HG02970 (cell line): ENCODE results near the gene TARS3.
A peak's percentile ranks its signal among the peaks of the same experiment; 100 is the strongest.
"Not testable (repeated sequence)": the region's sequence is repeated elsewhere in the genome, so short reads cannot be mapped to it uniquely, and the experiment has no call there.

Experiments
- ATAC-seq: cut with Tn5 transposase; IDR thresholded peaks from one replicate; pipeline ENCODE4 v1.9.1; 2021; ENCODE audit warnings: mild to moderate bottlenecking, moderate library complexity, moderate number of reproducible peaks; ENCODE audit not compliant: unreplicated experiment, low FRiP score

TARS3 gene

DNA sequence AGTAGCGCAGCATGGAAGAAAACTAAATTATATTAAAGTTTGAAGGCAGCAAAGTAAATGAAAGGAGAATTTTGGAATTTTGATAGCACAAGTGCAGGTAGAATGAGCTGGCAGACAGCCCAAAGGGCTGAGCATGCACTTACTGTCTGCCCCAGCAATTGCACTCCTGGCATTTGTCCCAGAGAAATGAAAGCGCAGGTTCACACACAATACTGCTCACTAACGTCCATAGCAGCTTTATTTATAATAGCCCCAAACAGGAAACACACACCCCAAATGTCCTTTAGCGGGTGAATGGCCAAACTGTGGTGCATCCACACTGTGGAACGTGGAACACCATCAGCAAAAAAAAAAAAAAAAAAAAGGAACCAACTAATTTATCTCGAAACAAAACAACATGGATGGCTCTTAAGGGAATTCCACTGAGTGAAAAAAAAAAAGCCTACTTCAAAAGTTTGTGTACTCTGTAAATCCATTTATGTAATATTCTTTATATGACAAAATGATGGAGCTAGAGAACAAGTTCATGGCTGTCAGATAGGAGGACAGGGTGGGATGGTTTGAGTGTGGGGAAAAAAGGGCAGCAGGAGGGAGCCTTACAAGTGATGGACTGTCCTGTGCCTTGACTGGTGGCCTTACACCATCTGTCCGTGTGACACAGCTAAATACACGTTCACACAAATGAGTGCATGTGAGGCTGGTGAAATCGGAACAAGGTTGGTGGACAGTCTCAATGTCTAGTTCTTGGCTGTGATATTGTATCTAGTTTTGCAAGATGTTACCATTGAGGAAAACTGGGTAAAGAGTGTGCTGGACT, 66.1 kb downstream of the TARS3 start:
- no peak for ATAC-seq

DNA sequence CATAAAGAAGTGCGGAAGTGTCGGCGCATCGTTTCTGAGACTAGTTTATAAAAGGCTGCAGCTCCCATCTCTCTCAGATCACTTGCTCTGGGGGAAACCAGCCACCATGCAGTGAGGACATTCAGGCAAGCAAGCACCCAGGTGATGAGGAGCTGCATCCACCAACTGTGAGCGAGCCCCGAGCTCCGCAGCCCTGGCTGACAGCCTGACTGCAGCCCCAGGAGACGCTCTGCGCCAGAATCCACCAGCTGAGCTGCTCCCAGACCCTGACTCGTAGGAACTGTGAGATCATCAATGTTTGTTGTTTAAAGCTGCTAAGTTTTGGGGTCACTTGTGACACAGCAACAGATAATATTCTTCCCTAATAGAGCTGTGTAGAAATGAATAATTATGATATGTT, 67.1 kb downstream of the TARS3 start:
- ATAC-seq, result no peak

DNA sequence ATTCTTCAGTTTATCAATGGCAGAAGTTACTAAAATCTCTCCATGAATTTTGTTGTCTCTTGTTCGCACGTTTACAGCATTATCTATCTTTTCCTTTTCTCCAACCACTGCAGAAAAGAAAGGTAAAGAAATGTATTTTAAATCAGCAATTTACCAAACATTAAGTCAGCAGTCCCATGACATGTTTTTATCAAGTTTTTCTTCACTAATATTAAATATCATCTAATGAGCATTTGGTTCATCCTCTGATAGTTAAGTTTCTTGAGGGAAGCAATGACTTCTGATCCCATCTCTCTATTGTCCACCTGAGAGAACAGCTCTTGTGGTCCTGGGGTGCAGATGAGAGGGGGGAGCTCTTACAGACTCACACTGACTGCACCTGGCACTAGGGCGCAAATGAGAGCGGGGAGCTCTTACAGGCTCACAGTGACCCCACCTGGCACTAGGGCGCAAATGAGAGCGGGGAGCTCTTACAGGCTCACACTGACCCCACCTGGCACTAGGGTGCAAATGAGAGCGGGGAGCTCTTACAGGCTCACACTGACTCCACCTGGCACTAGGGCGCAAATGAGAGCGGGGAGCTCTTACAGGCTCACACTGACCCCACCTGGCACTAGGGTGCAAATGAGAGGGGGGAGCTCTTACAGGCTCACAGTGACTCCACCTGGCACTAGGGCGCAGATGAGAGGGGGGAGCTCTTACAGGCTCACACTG, 69.5 kb downstream of the TARS3 start:
- ATAC-seq, result not testable (repeated sequence)

DNA sequence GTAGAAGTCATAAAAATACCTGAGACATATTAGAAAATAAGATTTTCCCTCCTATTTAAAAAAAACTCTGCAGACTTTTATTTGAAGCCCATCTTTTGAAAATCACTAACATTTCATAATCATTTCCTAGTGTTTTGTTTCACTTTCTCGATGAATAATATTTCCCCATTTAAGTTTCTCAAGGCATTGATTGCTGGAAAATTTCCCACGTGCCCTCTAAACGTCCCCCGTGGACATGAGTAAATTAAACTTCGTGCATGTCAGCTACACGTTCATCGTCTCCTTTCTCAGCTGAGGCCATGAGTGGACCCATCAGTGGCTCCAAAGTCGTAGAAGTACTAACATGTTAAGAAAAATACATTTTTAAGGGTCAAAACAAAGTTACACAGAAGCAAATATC, 70.1 kb downstream of the TARS3 start:
- no peak for ATAC-seq

DNA sequence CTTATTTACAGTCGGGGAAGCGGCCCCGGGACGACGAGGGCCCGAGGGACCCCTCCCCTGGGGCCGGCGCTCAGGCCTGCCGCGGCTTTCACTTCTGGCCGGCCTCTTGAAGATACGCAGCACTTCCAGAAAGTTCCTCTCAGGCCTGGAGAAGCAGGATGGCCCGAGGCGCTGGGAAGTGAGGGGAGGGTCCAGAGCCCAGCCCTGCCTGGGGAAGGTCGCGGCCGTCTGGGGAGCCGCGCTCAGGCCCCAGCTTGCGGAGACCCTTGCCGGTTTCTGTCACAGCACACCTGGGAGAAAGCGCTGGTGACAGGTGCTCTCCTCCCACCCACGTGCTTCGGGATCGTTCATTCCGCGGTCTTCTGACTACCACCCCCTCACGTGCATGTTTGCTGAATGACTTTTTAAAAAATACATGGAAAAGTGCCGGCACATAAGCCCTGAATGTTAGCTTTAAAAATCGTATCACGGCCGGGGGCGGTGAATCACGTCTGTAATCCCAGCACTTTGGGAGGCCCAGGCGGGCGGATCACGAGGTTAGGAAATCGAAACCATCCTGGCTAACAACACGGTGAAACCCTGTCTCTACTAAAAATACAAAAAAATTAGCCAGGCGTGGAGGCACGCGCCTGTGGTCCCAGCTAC, 71.4 kb downstream of the TARS3 start:
- ATAC-seq, result peak; percentile 18

DNA sequence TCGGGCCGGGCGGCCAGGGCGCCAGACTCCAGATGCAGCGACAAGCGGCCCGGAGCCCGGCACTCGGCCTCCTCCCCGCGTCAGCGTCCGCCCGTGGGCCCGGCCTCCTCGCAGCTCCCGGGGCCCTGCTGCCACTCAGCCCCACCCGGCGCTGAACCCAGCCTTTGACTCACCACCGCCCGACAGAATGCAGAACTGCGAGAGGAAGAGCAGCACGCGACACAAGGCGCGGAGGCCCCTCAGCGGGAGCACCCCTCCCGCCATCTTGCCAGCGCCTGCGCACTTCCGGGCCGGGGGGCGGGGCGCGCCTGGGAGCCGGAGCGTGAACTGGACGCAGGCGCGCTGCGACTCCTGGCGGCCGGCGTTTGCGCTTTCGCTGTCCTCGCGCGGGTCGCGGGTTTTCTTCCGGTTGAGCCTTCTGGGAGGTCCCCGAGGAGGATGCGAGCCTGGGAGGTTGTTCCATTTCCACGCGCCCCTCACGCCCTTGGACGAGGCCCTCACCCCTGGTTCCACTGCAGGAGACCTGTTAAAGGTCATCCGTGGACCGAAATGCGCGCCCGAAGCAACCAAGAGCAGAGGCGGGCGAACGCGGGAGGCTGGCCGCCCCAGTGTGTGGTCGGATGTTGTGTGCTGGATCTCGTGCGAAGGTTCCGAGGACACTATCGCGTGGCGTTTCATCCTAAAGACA, 72.0 kb downstream of the TARS3 start, which contains the start of gene TM2D3:
Gene TM2D3, minus strand, starts transcription at position 284 of the 688 bp plus-strand sequence. Its CDS starts 20 bp downstream, at position 264.
- peak; percentile 88 for ATAC-seq

DNA sequence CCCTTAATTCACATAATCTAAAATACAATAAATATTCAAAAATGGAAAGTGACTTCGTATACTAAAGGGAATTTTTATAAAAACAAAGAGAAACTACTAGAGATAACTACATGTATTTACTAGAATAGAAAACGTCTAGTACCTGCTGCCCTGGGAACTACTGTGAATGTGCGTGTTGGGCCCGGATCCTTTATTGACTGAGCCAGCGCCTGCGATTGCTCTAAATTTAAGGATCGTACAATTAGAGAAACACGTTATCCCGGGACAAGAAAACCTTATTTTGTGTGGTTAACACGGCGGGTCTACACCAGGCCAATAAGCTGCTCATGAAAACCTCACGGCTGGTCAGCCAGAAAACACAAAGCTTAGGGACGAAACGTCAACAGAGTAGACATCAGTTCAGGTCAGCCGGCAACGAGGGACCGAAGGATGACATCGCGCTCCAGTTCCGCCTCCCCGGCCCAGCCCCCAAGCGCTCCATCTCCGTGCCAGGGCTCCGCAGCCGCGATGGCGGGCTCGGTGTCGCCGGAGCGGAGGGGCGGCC, 72.6 kb downstream of the TARS3 start:
- no peak for ATAC-seq

DNA sequence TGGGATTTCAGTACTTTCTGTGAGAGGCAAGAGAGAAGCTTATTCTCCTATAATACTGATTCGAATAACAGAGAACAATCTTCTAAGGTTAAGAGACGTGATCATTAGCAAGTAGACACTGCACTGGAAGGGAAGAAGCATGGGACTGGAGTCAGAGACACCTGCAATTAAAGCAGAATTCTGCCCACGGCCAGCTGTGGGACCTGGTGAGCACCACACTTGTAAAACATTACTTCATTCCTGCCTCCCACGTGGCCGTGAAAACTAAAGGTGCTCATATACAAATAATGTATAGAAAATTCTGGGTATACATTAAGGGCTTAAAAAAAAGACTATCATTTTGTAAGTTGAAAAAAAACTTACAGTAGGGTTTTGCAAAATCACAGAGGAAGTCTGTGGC, 74.1 kb downstream of the TARS3 start:
- no peak for ATAC-seq

DNA sequence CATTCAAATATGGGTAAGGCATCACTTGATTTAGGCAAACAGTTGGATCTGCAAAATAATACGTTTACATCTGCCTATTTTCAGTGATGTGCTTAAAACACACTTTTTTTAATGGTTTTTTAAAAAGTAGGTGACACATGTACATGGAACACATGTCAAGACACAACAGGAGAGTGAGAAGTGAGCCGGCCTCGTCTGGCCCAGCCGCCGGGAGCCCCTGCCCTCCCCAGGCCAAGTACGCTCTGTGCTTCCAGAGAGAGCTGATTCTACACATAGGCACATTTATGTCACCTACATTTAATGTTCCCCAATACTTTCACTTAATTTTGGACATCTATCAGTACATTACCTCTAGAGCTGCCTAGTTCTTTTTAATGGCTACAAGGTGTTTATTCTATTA, 75.9 kb downstream of the TARS3 start:
- ATAC-seq, result no peak

DNA sequence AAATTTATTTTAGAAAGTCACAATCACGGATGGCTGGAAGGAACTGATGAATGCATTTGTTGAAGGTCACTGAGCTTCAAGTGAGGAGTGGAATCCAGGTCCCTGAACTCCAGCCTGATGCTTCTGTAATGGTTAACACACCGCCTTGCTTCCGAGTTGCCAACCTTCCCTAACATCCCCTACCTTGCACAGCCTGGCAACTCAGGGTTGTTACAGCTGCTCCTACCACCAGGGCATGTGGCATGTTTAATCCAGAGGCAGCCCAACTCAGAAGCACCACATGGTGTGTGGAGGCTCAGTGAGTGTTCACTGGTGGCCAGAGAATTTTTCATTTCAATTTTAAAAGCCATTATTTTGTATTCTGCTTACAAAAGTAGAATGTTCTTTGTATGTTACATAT, 77.0 kb downstream of the TARS3 start:
- ATAC-seq, result no peak

DNA sequence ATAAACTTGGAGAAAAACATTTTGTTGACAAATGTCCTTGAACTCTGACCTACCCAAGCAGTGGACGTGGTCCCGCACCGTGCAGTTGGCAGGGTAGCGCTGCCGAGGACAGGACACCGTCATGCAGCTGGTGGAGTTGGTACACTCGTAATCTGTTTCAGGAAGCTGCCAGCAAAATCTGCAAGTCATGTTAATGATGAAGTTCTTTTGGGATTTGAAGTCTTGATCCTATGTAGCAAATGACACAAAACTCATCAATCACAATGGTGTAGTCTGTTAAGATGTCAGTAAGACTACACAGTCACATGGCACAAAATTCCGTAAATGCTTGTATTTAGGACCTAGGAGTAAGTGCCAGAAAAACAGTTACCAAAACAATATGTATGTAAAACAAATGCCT, 77.6 kb downstream of the TARS3 start:
- ATAC-seq, result no peak

DNA sequence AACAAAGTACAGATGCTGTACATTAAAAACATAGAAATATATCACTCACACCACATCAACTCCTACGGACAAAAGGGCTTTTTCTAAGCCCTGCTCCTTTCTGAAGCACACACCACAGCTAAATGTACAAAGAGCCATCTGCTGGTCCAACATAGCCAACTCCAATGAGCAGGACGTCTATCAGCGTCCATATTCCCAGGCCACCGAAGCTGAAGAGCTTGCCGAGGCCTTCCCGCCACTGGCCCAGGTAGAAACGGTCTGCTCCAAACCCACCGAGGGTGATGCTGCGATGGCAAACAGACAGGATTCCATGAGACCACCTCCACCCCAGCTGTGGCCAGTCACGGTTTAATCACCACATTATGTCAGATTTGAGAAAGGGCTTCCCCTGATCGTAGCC, 81.9 kb downstream of the TARS3 start:
- no peak for ATAC-seq

DNA sequence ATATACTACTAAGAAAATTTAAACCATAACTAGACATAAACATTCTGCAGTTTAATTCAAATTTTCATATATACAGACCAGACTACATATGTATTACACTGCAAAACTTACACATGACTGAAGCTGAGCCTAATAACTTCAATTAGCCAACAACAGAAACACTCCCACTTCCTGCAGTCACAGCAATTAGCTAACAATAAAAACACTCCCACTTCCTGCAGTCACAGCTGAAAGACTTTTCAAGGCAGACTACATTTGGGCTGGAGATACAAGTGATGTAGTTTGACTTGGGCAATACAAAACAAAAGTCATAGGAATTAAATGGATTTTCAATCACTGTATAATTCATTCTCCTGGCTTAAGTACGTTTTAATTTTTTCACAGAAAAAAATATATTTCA, 82.4 kb downstream of the TARS3 start:
- ATAC-seq, result no peak

DNA sequence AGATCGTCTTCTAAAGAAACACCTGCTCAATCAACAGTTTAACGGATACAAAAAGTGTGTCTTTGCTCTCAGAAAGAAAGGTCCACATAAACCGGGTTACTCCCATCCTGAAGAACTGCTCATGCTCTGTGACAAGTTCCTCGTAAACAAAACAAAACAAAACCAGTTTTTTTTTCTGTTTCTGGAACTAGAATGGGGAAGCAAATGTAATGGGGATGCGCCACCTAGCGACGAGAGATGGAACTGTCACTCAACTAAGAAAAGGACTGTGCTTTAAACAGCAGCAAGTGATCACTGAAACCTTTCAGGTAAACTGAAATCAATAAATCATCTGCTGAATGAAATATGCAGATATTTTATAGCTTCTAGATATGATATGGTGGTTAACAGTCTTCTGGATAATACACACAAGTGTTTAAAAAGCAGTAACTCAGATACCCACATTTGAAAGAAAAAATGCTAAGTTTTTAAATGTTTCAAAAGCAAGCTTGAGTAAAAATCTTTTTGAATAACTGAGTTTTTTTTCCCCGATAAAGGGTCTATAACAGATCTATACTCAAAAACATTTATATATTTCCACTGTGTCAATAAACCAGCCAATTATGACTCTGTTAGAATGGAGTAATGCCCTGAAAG, 83.0 kb downstream of the TARS3 start:
- no peak for ATAC-seq

DNA sequence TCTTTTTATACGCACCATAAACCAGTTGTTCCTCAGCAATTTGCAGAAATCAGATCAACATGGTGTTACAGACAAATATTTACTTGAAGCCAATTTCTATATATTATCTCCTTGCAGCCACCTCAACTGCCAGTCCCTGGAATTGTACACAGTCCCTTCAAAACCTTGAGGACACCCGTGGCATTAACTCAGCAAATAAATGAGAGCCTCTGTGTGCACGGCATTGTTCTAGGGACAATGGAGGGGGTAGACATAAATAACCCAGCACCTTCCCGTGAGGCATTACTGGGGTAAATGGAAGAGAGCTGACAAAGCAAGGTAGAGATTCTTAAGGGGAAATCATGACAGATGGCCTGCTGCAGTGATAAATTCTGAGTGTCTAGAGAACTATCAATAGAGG, 84.6 kb downstream of the TARS3 start:
- no peak for ATAC-seq

DNA sequence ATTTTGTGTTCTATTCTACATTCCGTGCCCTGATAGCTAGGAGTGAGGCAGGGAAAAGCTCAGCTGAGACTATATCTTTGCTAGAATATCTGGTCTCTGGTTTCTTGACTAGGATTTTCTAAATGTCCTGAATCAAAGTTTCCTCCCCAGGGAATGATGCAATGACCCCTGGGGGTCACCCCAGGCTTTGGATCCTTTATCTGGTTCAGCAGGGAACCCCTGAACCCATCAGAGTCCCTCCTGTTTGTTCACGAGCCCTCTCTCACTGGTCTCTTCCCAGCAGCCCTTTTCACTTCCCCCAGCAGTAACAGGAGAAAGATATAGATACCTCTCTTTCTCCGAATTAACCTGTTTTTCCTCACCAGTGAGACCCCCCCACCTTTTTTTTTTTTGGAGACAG, 86.4 kb downstream of the TARS3 start:
- ATAC-seq, result no peak

DNA sequence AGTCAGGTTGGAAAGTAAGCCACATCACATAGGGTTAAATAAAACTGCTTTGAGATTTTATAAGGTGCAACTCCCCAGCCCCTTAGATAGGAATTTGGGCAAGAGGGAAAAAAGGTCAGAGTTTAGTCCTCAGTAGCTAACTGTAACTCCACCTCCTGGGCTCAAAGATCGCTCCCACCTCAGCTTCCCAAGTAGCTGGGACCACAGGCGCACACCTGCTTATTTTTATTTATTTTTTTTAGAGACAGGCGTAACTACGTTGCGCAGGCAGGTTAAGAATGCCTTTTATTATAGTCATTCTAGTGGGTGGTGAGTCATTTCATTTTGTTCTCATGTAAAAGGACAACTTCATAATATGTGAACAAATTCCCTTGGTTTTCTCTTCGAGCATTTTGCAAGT, 86.8 kb downstream of the TARS3 start:
- ATAC-seq, result no peak

DNA sequence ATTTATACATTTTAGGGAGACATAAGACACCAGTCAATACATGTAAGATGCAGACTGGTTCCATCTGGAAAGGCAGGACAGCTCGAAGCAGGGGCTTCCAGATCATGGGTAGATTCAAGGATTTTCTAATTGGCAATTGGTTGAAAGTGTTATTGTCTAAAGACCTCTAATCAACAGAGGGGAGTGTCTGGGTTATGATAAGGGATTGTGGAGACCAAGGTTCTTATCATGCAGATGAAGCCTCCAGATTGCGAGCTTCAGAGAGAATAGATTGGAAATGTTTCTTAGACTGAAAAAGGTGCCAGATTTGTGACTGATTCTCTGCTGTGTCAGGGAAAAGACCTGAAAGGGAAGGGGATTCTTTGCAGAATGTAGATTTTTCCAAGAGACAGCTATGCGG, 87.2 kb downstream of the TARS3 start:
- ATAC-seq, result no peak

DNA sequence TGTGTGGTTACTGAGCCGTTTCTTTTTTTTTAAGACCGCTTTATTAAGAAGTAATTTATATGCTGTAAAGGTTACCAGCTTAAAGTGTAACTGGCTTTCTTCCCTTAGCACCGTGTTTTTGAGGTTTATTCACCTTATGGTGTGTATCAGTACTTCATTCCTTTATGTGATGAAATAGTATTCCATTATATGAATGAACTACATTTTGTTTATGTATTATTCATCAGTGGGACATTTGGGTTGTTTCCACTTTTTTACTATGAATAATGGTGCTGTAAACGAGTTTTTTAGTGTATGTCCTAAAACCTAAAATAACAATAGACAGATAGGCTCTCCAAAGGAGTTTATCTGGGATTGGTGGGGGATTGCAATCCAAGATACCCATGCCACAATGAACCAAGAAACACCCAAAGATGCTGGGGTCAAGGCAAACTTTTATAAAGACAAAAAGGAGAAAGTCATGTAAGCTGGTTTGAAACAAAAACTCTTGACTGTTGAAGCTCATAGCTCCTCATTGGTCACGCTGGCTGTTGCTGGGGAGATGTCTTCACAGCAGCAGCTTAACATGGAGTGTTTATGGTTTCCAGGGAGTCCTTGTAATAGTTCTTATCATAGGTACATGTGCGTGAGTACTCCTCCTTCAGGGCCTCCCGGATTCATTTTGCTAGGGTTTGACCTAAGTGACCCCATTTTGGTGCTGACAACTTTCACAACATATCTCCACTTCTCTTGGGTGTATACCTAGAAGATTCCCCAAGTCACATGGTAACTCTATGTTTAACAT, 88.1 kb downstream of the TARS3 start:
- no peak for ATAC-seq
